Ishikawa (cell line): ENCODE measurements around the gene RFC4.

Source experiments
- CEBPB ChIP-seq: IDR thresholded peaks from 2 replicates; pipeline ENCODE4 v1.6.1; 2012
- CREB1 ChIP-seq: IDR thresholded peaks from 2 replicates; pipeline ENCODE4 v1.6.1; 2012; ENCODE audit warnings: low read depth
- EGR1 ChIP-seq: IDR thresholded peaks from 2 replicates; pipeline ENCODE4 v1.6.1; 2012
- EP300 ChIP-seq: IDR thresholded peaks from 2 replicates; pipeline ENCODE4 v1.6.1; 2012; ENCODE audit warnings: borderline replicate concordance
- FOXM1 ChIP-seq: IDR thresholded peaks from 2 replicates; pipeline ENCODE4 v1.6.1; 2012; ENCODE audit warnings: low read depth, borderline replicate concordance
- NFIC ChIP-seq: IDR thresholded peaks from 2 replicates; pipeline ENCODE4 v1.6.1; 2012
- RAD21 ChIP-seq: IDR thresholded peaks from 2 replicates; pipeline ENCODE4 v1.6.1; 2012; ENCODE audit warnings: low read depth
- TAF1 ChIP-seq: IDR thresholded peaks from 2 replicates; pipeline ENCODE4 v1.6.1; 2012; ENCODE audit warnings: low read depth, mild to moderate bottlenecking
- TCF12 ChIP-seq: IDR thresholded peaks from 2 replicates; pipeline ENCODE4 v1.6.1; 2012; ENCODE audit warnings: low read depth
- TEAD4 ChIP-seq: IDR thresholded peaks from 2 replicates; pipeline ENCODE4 v1.6.1; 2012
- USF1 ChIP-seq: IDR thresholded peaks from 2 replicates; pipeline ENCODE4 v1.6.1; 2012
- YY1 ChIP-seq: IDR thresholded peaks from 2 replicates; pipeline ENCODE4 v1.6.1; 2012; ENCODE audit warnings: low read depth
- ZBTB7A ChIP-seq: IDR thresholded peaks from 2 replicates; pipeline ENCODE4 v1.6.1; 2012; ENCODE audit warnings: low read depth
- TF ChIP-seq, protein P1 (sequence below): IDR thresholded peaks from 2 replicates; pipeline ENCODE4 v1.6.1; 2012
- TF ChIP-seq, protein P2 (sequence below): IDR thresholded peaks from 2 replicates; pipeline ENCODE4 v1.6.1; 2012; ENCODE audit warnings: low read depth, mild to moderate bottlenecking

Gene RFC4

DNA sequence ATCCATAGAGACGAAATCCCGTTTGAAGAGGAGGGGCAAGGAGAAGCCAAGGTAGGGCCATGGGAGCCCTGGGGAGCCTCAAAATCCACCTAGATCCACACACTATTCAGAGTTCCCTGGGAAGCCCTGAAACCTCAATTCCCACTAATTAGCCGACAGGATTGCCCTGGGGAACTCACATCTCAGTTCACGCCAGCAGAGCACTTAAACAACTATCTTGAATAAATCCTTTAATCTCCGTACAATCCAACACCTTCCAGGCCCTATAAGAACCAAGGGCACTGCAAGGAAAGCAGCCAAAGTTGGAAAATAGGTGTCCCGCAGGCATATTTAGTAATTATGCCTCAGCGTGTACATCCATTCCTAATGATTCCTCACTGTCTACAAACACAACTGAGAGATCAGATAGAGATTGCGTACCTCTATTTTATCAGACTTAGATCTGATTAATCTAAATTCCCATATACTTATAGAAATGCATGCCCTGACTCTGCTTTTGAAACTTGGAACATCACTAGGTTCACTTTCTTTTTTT is 48.5 kb downstream of the RFC4 start:
- TF ChIP-seq, protein P1, sequence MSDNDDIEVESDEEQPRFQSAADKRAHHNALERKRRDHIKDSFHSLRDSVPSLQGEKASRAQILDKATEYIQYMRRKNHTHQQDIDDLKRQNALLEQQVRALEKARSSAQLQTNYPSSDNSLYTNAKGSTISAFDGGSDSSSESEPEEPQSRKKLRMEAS: no peak
- TF ChIP-seq CEBPB (no peak), NFIC (no peak), USF1 (no peak), EP300 (no peak), RAD21 (no peak), TAF1 (no peak), YY1 (no peak), FOXM1 (no peak), TEAD4 (no peak), CREB1 (no peak), TCF12 (no peak), ZBTB7A (no peak), EGR1 (no peak)
- TF ChIP-seq, protein P2, sequence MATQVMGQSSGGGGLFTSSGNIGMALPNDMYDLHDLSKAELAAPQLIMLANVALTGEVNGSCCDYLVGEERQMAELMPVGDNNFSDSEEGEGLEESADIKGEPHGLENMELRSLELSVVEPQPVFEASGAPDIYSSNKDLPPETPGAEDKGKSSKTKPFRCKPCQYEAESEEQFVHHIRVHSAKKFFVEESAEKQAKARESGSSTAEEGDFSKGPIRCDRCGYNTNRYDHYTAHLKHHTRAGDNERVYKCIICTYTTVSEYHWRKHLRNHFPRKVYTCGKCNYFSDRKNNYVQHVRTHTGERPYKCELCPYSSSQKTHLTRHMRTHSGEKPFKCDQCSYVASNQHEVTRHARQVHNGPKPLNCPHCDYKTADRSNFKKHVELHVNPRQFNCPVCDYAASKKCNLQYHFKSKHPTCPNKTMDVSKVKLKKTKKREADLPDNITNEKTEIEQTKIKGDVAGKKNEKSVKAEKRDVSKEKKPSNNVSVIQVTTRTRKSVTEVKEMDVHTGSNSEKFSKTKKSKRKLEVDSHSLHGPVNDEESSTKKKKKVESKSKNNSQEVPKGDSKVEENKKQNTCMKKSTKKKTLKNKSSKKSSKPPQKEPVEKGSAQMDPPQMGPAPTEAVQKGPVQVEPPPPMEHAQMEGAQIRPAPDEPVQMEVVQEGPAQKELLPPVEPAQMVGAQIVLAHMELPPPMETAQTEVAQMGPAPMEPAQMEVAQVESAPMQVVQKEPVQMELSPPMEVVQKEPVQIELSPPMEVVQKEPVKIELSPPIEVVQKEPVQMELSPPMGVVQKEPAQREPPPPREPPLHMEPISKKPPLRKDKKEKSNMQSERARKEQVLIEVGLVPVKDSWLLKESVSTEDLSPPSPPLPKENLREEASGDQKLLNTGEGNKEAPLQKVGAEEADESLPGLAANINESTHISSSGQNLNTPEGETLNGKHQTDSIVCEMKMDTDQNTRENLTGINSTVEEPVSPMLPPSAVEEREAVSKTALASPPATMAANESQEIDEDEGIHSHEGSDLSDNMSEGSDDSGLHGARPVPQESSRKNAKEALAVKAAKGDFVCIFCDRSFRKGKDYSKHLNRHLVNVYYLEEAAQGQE: no peak

DNA sequence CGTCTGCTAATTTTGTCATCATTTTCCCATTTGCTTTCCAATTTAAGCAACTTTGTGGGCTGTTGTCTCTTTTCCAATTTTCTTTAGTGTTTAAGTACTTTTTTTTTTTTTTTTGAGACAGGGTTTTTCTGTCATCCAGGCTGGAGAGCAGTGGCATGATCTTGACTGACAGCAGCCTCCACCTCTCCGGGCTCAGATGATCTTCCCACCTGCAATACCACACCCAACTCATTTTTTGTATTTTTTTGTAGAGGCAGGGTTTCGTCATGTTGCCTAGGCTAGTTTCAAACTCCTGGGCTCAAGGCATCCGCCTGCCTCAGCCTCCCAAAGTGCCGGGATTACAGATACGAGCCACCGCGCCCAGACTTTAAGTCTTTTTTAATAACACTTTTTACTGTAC is 49.1 kb downstream of the RFC4 start:
- TF ChIP-seq NFIC (no peak), TCF12 (no peak), TEAD4 (no peak), EP300 (no peak), ZBTB7A (no peak), CEBPB (no peak), YY1 (no peak), EGR1 (no peak), RAD21 (no peak), TAF1 (no peak), FOXM1 (no peak), CREB1 (no peak), USF1 (no peak)
- TF ChIP-seq, protein P2: no peak
- TF ChIP-seq, protein P1: no peak

GRCh38 chr3:186754871-186755270 is 51.4 kb downstream of the RFC4 start:
- no peak for TF ChIP-seq FOXM1
- TF ChIP-seq, protein P2: no peak
- TF ChIP-seq USF1: no peak
- TF ChIP-seq YY1: no peak
- TF ChIP-seq EP300: no peak

DNA sequence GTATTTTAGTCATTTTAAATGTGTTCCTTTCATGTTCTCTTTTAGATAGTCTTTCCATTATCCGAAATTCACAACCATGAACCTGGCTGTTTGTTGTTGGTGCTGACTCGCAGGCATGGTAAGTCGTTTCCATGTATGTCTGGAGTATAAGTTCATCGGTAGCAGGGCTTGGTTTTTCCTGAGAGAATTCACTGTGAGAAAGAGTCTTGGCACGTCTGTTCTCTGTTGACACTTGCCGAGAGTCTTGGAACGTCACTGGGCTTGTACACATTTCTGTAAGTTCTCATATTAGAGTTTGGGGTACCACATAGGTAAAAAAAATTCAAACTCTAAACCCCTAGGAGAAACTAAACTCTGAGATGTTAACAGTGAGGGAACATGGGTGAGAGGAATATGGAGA is 52.3 kb downstream of the RFC4 start:
- TF ChIP-seq, protein P1: no peak
- TF ChIP-seq YY1 (no peak), FOXM1 (no peak), TCF12 (no peak), TAF1 (no peak), EP300 (no peak), TEAD4 (no peak), RAD21 (no peak)
